ENCODE results near the gene PARVG. TPM values are rescaled to one million over a fixed set of nuclear protein-coding genes. Genes with fewer than 3 reads are reported as not detected.

PARVG gene
- polyA plus RNA-seq, 1 donor (not counting 4 experiments of a cell fraction or from before 2014, with no cell fraction given): not detected

DNA sequence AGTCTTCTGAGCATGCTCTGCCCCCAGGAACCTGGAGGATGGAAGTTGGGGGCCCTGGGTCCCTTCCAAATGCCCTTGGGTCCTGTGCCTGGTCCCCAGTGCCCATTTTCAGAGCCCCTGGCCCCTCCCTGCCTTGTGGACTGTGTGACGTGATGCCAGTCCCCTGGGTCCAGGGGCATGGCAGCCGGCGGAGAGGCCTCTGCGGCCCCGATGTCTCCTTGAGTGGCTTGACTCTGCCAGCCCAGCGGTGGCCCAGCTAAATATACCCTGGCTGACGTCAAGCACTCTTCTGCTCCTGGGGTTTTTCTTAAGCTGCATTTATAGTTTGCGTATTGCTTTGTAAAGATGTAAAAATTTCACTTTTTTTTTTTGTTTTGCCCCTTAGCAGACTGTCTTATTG, 35.2 kb upstream of the PARVG start:
- Histone ChIP-seq H4K20me1 (ENCODE audit: control insufficient read depth, extremely low read depth, insufficient read depth, low read length) (no peaks in the 10 kb centered on the region), H3K27me3 (ENCODE audit: control insufficient read depth, extremely low read depth, insufficient read depth, low read length) (peaks cover 22% of the 10 kb centered on the region), H3K9me3 (ENCODE audit: control insufficient read depth, low read depth, low read length) (no peaks in the 10 kb centered on the region), H3K9ac (ENCODE audit: control insufficient read depth, extremely low read depth, insufficient read depth, low read length) (no peak overlapping the region), H3K27ac (ENCODE audit: control insufficient read depth, insufficient read depth, low read length) (no peak overlapping the region), H3K4me2 (ENCODE audit: control insufficient read depth, extremely low read depth, insufficient read depth, low read depth, low read length) (no peak overlapping the region), H3K4me1 (ENCODE audit: control insufficient read depth, extremely low read depth, insufficient read depth, low read length) (no peaks in the 10 kb centered on the region), H3K4me3 (ENCODE audit: control insufficient read depth in 2 of 3, extremely low read depth in 1 of 3, insufficient read depth in 2 of 3, low read depth in 1 of 3, low read length in 3 of 3) (no peak overlapping the region), H2AFZ (ENCODE audit: control insufficient read depth, low read length) (no peak overlapping the region), H3K36me3 (ENCODE audit: control insufficient read depth in 2 of 2, extremely low read depth in 1 of 2, insufficient read depth in 2 of 2, low read length in 2 of 2) (no peaks in the 10 kb centered on the region), H3K79me2 (ENCODE audit: control insufficient read depth, insufficient read depth, low read length) (no peaks in the 10 kb centered on the region), H3K9me1 (ENCODE audit: control insufficient read depth, extremely low read depth, insufficient read depth, low read length) (no peaks in the 10 kb centered on the region)
- DNase-seq (ENCODE audit: low read depth, low spot score) (no peak), FAIRE-seq (no peak)
- TF ChIP-seq EZH2 (IDR thresholded peaks at IDR 0.05; ENCODE audit: low read length): no peak
- TF ChIP-seq, protein P1, sequence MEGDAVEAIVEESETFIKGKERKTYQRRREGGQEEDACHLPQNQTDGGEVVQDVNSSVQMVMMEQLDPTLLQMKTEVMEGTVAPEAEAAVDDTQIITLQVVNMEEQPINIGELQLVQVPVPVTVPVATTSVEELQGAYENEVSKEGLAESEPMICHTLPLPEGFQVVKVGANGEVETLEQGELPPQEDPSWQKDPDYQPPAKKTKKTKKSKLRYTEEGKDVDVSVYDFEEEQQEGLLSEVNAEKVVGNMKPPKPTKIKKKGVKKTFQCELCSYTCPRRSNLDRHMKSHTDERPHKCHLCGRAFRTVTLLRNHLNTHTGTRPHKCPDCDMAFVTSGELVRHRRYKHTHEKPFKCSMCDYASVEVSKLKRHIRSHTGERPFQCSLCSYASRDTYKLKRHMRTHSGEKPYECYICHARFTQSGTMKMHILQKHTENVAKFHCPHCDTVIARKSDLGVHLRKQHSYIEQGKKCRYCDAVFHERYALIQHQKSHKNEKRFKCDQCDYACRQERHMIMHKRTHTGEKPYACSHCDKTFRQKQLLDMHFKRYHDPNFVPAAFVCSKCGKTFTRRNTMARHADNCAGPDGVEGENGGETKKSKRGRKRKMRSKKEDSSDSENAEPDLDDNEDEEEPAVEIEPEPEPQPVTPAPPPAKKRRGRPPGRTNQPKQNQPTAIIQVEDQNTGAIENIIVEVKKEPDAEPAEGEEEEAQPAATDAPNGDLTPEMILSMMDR (optimal IDR thresholded peaks at IDR 0.05 in 1 of 3, IDR thresholded peaks at IDR 0.05 in 1 of 3, conservative IDR thresholded peaks at IDR 0.05 in 1 of 3; ENCODE audit: extremely low read depth in 1 of 3, insufficient read depth in 2 of 3, low read length in 3 of 3): no peak
- dilution Hi-C loops (cut with MboI; ENCODE audit: extremely low pct_ligation_motif_present, low sequenced_read_pairs): no loop called here

DNA sequence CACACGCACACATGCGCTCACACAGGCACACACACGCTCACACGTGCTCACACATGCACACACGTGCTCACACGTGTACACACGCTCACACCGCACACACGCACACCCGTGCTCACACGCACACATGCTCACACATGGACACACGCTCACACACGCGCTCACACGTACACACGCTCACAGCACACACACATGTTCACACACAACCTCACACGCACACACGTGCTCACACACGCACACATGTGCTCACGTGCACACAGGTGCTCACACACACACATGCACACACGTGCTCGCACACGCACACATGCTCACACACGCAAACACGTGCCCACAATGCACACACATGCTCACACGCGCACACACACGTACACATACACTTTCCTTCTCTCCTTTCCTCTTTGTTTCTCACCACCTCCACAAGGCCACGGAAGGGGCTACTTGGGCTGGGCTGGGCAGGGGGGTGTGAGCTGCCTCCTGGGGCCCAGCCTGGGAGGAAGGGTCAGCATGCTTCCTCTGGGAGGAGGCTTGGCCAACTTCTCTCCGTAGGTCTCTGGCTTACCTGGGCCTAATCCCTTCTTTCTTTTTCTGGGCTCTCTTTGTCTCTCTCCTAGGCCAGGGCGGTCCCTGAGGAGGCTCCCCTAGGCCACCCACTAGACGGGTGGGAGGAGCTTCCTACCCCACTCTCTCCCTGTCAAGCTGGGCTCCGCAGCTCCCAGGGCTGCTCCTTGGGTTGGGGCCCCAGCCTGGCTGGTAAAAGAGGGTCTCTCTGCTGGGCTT, 34.5 kb upstream of the PARVG start:
- H3K4me3 ChIP-seq (ENCODE audit: control insufficient read depth in 2 of 3, extremely low read depth in 1 of 3, insufficient read depth in 2 of 3, low read depth in 1 of 3, low read length in 3 of 3): no peak overlapping the region
- H3K79me2 ChIP-seq (ENCODE audit: control insufficient read depth, insufficient read depth, low read length): no peaks in the 10 kb centered on the region
- H3K4me1 ChIP-seq (ENCODE audit: control insufficient read depth, extremely low read depth, insufficient read depth, low read length): no peaks in the 10 kb centered on the region
- no peak overlapping the region for H3K4me2 ChIP-seq (ENCODE audit: control insufficient read depth, extremely low read depth, insufficient read depth, low read depth, low read length)
- no peak for FAIRE-seq
- no peak overlapping the region for H2AFZ ChIP-seq (ENCODE audit: control insufficient read depth, low read length)
- H3K9me1 ChIP-seq (ENCODE audit: control insufficient read depth, extremely low read depth, insufficient read depth, low read length): no peaks in the 10 kb centered on the region
- dilution Hi-C loops (cut with MboI; ENCODE audit: extremely low pct_ligation_motif_present, low sequenced_read_pairs): no loop called here
- DNase-seq (ENCODE audit: low read depth, low spot score): no peak
- no peak overlapping the region for H3K9ac ChIP-seq (ENCODE audit: control insufficient read depth, extremely low read depth, insufficient read depth, low read length)
- no peaks in the 10 kb centered on the region for H4K20me1 ChIP-seq (ENCODE audit: control insufficient read depth, extremely low read depth, insufficient read depth, low read length)
- no peak overlapping the region for H3K27ac ChIP-seq (ENCODE audit: control insufficient read depth, insufficient read depth, low read length)
- TF ChIP-seq, protein P1 (optimal IDR thresholded peaks at IDR 0.05 in 1 of 3, IDR thresholded peaks at IDR 0.05 in 1 of 3, conservative IDR thresholded peaks at IDR 0.05 in 1 of 3; ENCODE audit: extremely low read depth in 1 of 3, insufficient read depth in 2 of 3, low read length in 3 of 3): no peak
- no peak for TF ChIP-seq EZH2 (IDR thresholded peaks at IDR 0.05; ENCODE audit: low read length)
- H3K9me3 ChIP-seq (ENCODE audit: control insufficient read depth, low read depth, low read length): no peaks in the 10 kb centered on the region
- H3K27me3 ChIP-seq (ENCODE audit: control insufficient read depth, extremely low read depth, insufficient read depth, low read length): peaks cover 22% of the 10 kb centered on the region
- H3K36me3 ChIP-seq (ENCODE audit: control insufficient read depth in 2 of 2, extremely low read depth in 1 of 2, insufficient read depth in 2 of 2, low read length in 2 of 2): no peaks in the 10 kb centered on the region

All from keratinocyte (primary cell).